ENCODE measurements around the gene SLC28A1.
"Not testable (repeated sequence)": the region's sequence is repeated elsewhere in the genome, so short reads cannot be mapped to it uniquely, and the experiment has no call there.

The SLC28A1 gene

DNA sequence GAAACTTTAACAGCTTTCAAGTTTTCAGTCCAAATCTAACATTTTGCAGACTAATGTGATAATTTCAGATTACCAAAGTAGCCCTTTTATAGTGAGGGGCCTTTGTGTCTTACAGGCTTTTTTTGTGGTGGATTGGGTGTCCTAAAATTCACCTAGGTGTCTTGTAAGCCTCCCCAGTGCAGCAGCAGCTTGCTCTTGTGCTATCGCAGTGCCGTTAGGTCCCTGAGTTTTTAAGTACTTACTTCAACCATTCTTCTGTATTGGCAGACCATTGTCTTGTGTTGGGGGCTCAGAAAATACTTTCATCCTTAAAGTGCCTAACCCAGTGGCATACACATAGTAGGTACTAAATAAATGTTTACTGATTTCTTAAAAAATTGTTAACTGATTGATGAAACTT, 99.2 kb downstream of the SLC28A1 start:
- H3K27ac ChIP-seq (ENCODE audit: low read depth, low read length): no peak overlapping the region
- peaks cover 41% of the 10 kb centered on the region for H3K27me3 ChIP-seq (ENCODE audit: control insufficient read depth, insufficient read depth, low read length)
- no peaks in the 10 kb centered on the region for H3K9me3 ChIP-seq (ENCODE audit: control insufficient read depth, insufficient read depth, low read depth, low read length)
- no peaks in the 10 kb centered on the region for H3K36me3 ChIP-seq (ENCODE audit: control insufficient read depth, insufficient read depth, low read length)
- no peak overlapping the region for H3K9ac ChIP-seq (ENCODE audit: low read length)
- peaks cover 13% of the 10 kb centered on the region; the same call in 1 of the 2 replicates for H3K4me1 ChIP-seq (ENCODE audit: control insufficient read depth, insufficient read depth, low read length)
- peak overlapping the region; percentile 76; the same call in 1 of the 2 replicates for H3K4me3 ChIP-seq (ENCODE audit: low read depth, low read length)

DNA sequence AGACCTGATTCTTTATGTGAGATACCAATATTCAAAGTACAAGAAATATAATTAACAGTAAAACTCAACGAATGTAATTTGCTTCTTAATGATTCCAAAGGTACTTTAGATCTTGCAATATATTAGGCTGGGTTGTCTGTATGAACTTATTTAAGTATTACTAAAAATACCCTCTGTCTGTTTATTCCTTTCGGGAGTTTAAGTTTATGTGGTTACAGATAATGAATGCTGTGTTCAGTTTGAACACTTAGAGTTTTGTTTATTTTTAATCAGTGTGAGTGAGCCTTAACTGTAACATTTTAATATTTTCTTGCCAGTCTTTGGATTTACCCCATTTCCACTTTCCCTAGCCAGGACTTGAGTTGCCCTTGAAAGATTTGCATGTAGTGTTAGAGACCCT, 100.7 kb downstream of the SLC28A1 start:
- H3K27me3 ChIP-seq (ENCODE audit: control insufficient read depth, insufficient read depth, low read length): peaks cover 27% of the 10 kb centered on the region
- H3K9ac ChIP-seq (ENCODE audit: low read length): no peak overlapping the region
- no peak overlapping the region for H3K27ac ChIP-seq (ENCODE audit: low read depth, low read length)
- peaks cover 6% of the 10 kb centered on the region; the same call in 1 of the 2 replicates for H3K4me1 ChIP-seq (ENCODE audit: control insufficient read depth, insufficient read depth, low read length)
- H3K4me3 ChIP-seq (ENCODE audit: low read depth, low read length): no peak overlapping the region
- no peaks in the 10 kb centered on the region for H3K36me3 ChIP-seq (ENCODE audit: control insufficient read depth, insufficient read depth, low read length)
- no peaks in the 10 kb centered on the region for H3K9me3 ChIP-seq (ENCODE audit: control insufficient read depth, insufficient read depth, low read depth, low read length)

DNA sequence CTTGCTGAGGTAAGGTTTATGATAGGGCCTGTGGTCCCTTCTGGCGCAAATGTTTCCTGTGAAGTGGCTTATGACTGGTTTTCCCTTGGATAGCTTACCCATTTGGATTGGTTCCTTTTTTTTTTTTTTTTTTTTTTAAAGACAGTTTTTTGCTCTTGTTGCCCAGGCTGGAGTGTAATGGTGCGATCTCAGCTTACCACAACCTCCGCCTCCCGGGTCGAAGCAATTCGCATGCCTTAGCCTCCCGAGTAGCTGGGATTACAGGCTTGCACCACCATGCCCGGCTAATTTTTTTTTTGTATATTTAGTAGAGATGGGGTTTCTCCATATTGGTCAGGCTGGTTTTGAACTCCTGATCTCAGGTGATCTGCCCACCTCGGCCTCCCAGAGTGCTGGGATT, 102.9 kb downstream of the SLC28A1 start:
- H3K4me3 ChIP-seq (ENCODE audit: low read depth, low read length); H3K36me3 ChIP-seq (ENCODE audit: control insufficient read depth, insufficient read depth, low read length); H3K4me1 ChIP-seq (ENCODE audit: control insufficient read depth, insufficient read depth, low read length); H3K27ac ChIP-seq (ENCODE audit: low read depth, low read length); H3K9me3 ChIP-seq (ENCODE audit: control insufficient read depth, insufficient read depth, low read depth, low read length); H3K9ac ChIP-seq (ENCODE audit: low read length): not testable (repeated sequence)
- H3K27me3 ChIP-seq (ENCODE audit: control insufficient read depth, insufficient read depth, low read length): peaks cover 19% of the 10 kb centered on the region

DNA sequence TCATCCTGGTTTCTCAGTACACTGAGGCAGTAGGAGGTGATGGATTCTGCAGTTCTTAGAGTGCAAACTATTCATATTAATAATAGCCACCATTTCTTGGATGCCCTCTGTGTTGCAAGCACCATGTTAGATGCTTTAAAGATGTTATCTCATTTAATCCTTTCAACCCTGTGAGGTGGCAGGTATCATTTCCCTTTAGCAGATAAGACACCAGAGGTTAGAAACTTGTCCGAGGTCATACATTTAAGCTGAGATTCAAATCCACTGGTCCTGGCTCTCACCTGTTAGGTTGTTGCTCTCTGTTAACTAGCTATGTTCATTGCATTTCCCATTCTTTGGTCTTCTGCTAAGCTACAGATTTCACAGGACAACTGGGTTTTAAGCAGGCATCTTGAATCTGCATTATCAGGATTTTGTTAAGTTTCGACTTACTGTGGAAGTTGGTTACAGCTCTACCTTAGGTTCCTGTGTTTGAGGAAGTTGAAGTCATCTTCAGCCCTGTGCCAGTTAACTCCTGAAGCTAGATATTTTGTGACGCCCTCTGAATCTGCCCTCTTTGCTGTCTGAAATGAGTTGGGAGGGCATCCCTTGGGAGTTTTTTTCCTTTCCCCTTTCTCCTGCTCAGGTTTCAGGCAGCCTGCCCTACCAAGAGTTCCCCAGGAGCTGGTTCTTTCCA, 103.6 kb downstream of the SLC28A1 start:
- no peak overlapping the region for H3K9ac ChIP-seq (ENCODE audit: low read length)
- no peaks in the 10 kb centered on the region for H3K36me3 ChIP-seq (ENCODE audit: control insufficient read depth, insufficient read depth, low read length)
- no peak overlapping the region for H3K27ac ChIP-seq (ENCODE audit: low read depth, low read length)
- no peak overlapping the region for H3K4me3 ChIP-seq (ENCODE audit: low read depth, low read length)
- H3K4me1 ChIP-seq (ENCODE audit: control insufficient read depth, insufficient read depth, low read length): peaks cover 4% of the 10 kb centered on the region; the same call in 1 of the 2 replicates
- no peaks in the 10 kb centered on the region for H3K9me3 ChIP-seq (ENCODE audit: control insufficient read depth, insufficient read depth, low read depth, low read length)
- H3K27me3 ChIP-seq (ENCODE audit: control insufficient read depth, insufficient read depth, low read length): peaks cover 11% of the 10 kb centered on the region

DNA sequence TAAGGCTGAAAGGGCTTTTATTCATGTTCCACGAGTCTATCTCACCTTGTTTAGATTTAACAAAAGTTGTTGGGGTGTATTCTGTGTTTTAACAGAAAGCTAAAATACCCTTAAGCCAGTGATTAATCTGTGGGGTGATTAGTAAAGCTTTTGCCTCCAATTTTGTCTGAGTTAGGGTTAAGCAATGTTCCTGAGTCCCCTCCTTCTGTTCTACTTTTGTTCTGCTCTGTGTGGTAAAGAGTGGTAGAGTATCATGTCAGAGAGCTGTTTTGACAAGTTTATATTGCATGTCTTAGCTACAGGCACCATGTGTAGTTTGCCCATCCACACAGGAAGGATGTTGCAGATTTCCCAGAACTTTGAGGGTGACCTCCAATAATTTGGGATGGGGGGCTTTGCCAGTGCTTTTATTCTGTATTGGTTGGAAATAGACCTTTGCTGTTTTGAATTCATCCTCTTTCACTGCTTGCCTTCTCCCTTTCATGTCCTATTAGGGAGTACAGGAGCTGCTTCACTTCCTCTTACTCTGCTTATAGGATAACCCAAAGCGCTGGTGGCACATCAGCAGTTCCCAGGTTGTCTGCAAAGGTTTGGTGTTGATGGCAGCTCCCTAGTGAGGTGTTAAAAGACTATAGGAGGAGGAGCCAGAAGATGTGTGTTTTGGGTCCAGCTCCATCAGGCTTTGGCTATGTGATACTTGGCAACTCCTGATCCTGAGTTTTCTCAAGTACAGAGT, 104.6 kb downstream of the SLC28A1 start:
- H3K36me3 ChIP-seq (ENCODE audit: control insufficient read depth, insufficient read depth, low read length): no peaks in the 10 kb centered on the region
- no peaks in the 10 kb centered on the region for H3K9me3 ChIP-seq (ENCODE audit: control insufficient read depth, insufficient read depth, low read depth, low read length)
- H3K27me3 ChIP-seq (ENCODE audit: control insufficient read depth, insufficient read depth, low read length): peaks cover 1% of the 10 kb centered on the region
- no peak overlapping the region for H3K9ac ChIP-seq (ENCODE audit: low read length)
- H3K4me1 ChIP-seq (ENCODE audit: control insufficient read depth, insufficient read depth, low read length): 0 out of 2 replicates have a peak, but pooled peaks cover 2% of the 10 kb centered on the region
- no peak overlapping the region for H3K4me3 ChIP-seq (ENCODE audit: low read depth, low read length)
- no peak overlapping the region for H3K27ac ChIP-seq (ENCODE audit: low read depth, low read length)

DNA sequence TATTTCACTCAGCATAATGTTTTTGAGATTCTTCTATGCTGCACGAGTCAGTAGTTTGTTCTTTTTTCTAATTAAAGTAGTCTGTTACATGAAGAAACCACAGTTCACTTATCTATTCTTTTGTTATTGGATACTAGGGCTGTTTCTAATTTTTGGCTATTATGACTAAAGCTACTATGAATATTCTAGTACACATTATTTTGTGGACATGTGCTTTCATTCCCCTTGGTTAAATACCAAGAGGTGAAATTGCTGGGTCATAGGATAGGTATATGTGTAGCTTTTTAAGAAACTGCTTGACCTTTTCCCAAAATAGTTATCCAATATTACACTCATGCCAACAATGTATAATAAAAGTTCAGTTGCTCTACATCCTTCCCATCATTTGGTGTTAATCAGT, 106.0 kb downstream of the SLC28A1 start:
- Histone ChIP-seq H3K9me3 (ENCODE audit: control insufficient read depth, insufficient read depth, low read depth, low read length) (no peaks in the 10 kb centered on the region), H3K9ac (ENCODE audit: low read length) (no peak overlapping the region), H3K4me1 (ENCODE audit: control insufficient read depth, insufficient read depth, low read length) (0 out of 2 replicates have a peak, but pooled peaks cover 2% of the 10 kb centered on the region), H3K4me3 (ENCODE audit: low read depth, low read length) (no peak overlapping the region), H3K27ac (ENCODE audit: low read depth, low read length) (no peak overlapping the region), H3K27me3 (ENCODE audit: control insufficient read depth, insufficient read depth, low read length) (no peaks in the 10 kb centered on the region), H3K36me3 (ENCODE audit: control insufficient read depth, insufficient read depth, low read length) (no peaks in the 10 kb centered on the region)

DNA sequence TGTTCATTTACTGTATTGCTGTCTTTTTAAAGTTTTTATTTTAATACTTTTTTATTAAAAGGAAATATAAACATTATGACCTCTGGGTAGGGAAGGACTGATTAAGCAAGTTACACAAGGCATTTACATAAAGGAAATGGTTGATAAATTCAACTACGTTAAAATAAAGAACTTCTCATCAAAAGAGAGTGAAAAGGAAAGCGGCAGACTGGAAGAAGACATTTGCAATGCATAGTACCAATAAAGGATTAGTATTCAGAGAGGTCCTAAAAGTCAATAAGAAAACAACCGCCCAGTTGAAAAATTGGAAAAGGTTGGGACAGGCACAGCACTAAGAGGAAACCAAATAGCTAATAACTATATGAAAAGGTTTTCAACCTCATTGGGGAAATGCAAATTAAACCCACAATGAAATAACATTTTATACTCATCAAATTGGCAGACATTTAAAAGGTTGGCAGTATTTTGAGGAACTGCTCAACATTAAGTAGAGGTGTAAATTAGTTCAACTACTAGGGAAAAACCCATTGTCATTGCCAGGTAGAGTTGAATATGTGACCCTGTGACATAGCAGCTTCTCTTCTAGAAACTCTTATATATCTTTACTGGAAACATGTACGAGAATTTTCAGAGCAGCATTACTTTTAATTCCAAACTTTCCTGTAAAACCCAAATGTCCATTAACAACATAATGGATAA, 106.7 kb downstream of the SLC28A1 start:
- H3K9me3 ChIP-seq (ENCODE audit: control insufficient read depth, insufficient read depth, low read depth, low read length): no peaks in the 10 kb centered on the region
- H3K4me3 ChIP-seq (ENCODE audit: low read depth, low read length): no peak overlapping the region
- no peaks in the 10 kb centered on the region for H3K36me3 ChIP-seq (ENCODE audit: control insufficient read depth, insufficient read depth, low read length)
- H3K27ac ChIP-seq (ENCODE audit: low read depth, low read length): no peak overlapping the region
- 0 out of 2 replicates have a peak, but pooled peaks cover 2% of the 10 kb centered on the region for H3K4me1 ChIP-seq (ENCODE audit: control insufficient read depth, insufficient read depth, low read length)
- H3K9ac ChIP-seq (ENCODE audit: low read length): no peak overlapping the region
- no peaks in the 10 kb centered on the region for H3K27me3 ChIP-seq (ENCODE audit: control insufficient read depth, insufficient read depth, low read length)

DNA sequence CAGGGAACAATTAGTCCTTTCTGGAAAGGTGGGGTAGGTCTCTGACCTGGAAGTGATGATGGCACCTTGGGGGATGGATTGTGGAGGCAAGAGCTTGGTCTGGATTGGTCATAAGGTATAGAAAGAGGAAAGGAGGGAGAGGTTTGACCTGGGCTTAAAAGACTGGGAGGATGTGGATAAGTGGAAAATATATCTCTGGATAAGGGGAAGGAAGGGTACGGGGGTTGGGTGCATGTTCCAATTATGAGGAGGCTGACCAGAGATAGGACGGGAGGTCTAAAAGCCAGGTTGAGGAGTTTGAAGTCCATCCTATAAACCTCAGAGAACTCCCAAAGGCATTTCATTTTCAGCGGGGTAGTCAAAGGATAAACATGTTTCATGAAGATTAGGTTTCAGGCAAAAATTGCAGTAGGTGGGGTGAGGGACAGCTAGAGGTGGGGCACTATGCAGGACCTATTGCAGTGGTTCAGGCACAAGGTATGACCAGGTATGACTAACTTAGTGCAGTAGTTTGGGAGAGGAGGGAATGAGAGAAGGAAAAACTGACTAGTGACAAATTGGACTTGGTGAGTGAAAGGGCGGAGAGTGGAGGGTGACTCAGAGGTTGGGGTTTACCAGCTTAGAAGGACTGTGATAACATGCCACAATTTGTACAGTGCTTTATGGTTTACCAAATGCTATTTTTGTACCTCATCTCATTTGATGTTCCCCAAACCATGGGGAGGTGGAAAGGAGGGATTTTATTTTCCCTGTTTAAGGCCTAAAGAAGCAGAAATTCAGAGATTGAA, 107.9 kb downstream of the SLC28A1 start:
- Histone ChIP-seq H3K27me3 (ENCODE audit: control insufficient read depth, insufficient read depth, low read length) (no peaks in the 10 kb centered on the region), H3K9me3 (ENCODE audit: control insufficient read depth, insufficient read depth, low read depth, low read length) (no peaks in the 10 kb centered on the region), H3K36me3 (ENCODE audit: control insufficient read depth, insufficient read depth, low read length) (no peaks in the 10 kb centered on the region), H3K4me3 (ENCODE audit: low read depth, low read length) (no peak overlapping the region), H3K4me1 (ENCODE audit: control insufficient read depth, insufficient read depth, low read length) (0 out of 2 replicates have a peak, but pooled peaks cover 2% of the 10 kb centered on the region), H3K9ac (ENCODE audit: low read length) (no peak overlapping the region), H3K27ac (ENCODE audit: low read depth, low read length) (no peak overlapping the region)
